ENCODE measurements around the gene GMCL2. TPM values are rescaled to one million over a fixed set of nuclear protein-coding genes. Genes with fewer than 3 reads are reported as not detected.

GMCL2 gene
- not detected in 2 replicates for total RNA-seq

GRCh38 chr5:178187014-178187413 lies at the start of gene GMCL2:
Gene GMCL2 (minus strand): TSS chr5:178187371. CDS start chr5:178187299, 72 bp downstream.

GRCh38 chr5:178232124-178232919 lies 45.2 kb upstream of the GMCL2 start, which contains the start of gene PHYKPL:
Gene PHYKPL (minus strand): TSS chr5:178232802. CDS start chr5:178232550, 252 bp downstream.

GRCh38 chr5:178204182-178204934 lies 17.2 kb upstream of the GMCL2 start, which contains the start of gene HNRNPAB:
Gene HNRNPAB (plus strand): TSS chr5:178204533. CDS start chr5:178204838, 305 bp downstream.

GRCh38 chr5:178153530-178154340 lies 33.4 kb downstream of the GMCL2 start, which contains the start of gene NHP2:
Gene NHP2 (minus strand): TSS chr5:178153885. CDS start chr5:178153817, 68 bp downstream.

Other genes with a start within 250 kb of the GMCL2 start
- gene PROP1, start 191.1 kb downstream of the GMCL2 start, total RNA-seq = not detected in 2 replicates
- gene N4BP3, start 73.8 kb downstream of the GMCL2 start, total RNA-seq = 0.34 and 0.45 TPM in 2 replicates
- gene RMND5B, start 56.4 kb downstream of the GMCL2 start, total RNA-seq = 14.5 and 15.2 TPM in 2 replicates
- 733 and 760 TPM in 2 replicates for gene NHP2, start 33.5 kb downstream of the GMCL2 start, total RNA-seq
- 142 and 157 TPM in 2 replicates for gene HNRNPAB, start 17.2 kb upstream of the GMCL2 start, total RNA-seq
- gene PHYKPL, start 45.4 kb upstream of the GMCL2 start, total RNA-seq = 17.2 and 18.3 TPM in 2 replicates

All from bronchus fibroblast of lung (primary cell).